MCF 10A (cell line): ENCODE data around the gene ABI1. TPM values are rescaled to one million over a fixed set of nuclear protein-coding genes. Genes with fewer than 3 reads are reported as not detected.

Source experiments
- BruUV-seq: library from RNA; stranded (reverse); fragments of 400-500 nt; replicated peaks from 2 replicates; lab custom pipeline; 2021; lab: Mats Ljungman, UMichigan
- CTCF ChIA-PET: fragments of 300-600 bp; sonication (Branson Sonifier 250); formaldehyde crosslinking; extraction: SDS; loops from one replicate; lab custom pipeline; 2021; ENCODE audit warnings: antibody characterized with exemption, inconsistent platforms; lab: Yijun Ruan, JAX
- POLR2A ChIA-PET: fragments of 300-600, 350-650 bp; sonication (Branson Sonifier 250); formaldehyde crosslinking; extraction: SDS; loops from one replicate; lab custom pipeline; 2020; ENCODE audit warnings: antibody characterized with exemption, inconsistent platforms; lab: Yijun Ruan, JAX
- DNase-seq: peaks from one replicate; pipeline ENCODE4 v3.0.0-alpha.2; 2018; ENCODE audit not compliant: unreplicated experiment
- H3K27ac Mint-ChIP-seq: one replicate; pipeline ENCODE4 v1.8.0; 2022; ENCODE audit warnings: mild to moderate bottlenecking, low read depth, mixed read lengths; ENCODE audit not compliant: unreplicated experiment
- H3K27me3 Mint-ChIP-seq: one replicate; pipeline ENCODE4 v1.8.0; 2022; ENCODE audit warnings: mixed read lengths; ENCODE audit not compliant: insufficient read depth, unreplicated experiment
- H3K36me3 Mint-ChIP-seq: one replicate; pipeline ENCODE4 v1.8.0; 2022; ENCODE audit warnings: mild to moderate bottlenecking, moderate library complexity, mixed read lengths; ENCODE audit not compliant: insufficient read depth, unreplicated experiment
- H3K4me1 Mint-ChIP-seq: one replicate; pipeline ENCODE4 v1.8.0; 2022; ENCODE audit warnings: mixed read lengths; ENCODE audit not compliant: insufficient read depth, unreplicated experiment
- H3K4me3 Mint-ChIP-seq: one replicate; pipeline ENCODE4 v1.8.0; 2022; ENCODE audit warnings: mild to moderate bottlenecking, moderate library complexity, mixed read lengths; ENCODE audit not compliant: unreplicated experiment
- H3K9me3 Mint-ChIP-seq: one replicate; pipeline ENCODE4 v1.8.0; 2022; ENCODE audit warnings: mixed read lengths; ENCODE audit not compliant: unreplicated experiment
- intact Hi-C: fragments of 100-400 bp; cut with micrococcal nuclease; formaldehyde crosslinking; loops from 2 replicates; pipeline ENCODE4 v1.14.1; 2022
- total RNA-seq: library from RNA; stranded (reverse); gene quantifications from 2 replicates; pipeline ENCODE4 v1.2.3, GENCODE V29; 2022
- TF ChIP-seq, protein P1 (sequence below): fragments of 200-600 bp; IDR thresholded peaks from one replicate; pipeline ENCODE4 v1.8.0; 2022; ENCODE audit warnings: antibody characterized with exemption, mild to moderate bottlenecking; ENCODE audit not compliant: unreplicated experiment

Gene ABI1
- total RNA-seq, 1 experiment from 2014 or later: 53.0 TPM

DNA sequence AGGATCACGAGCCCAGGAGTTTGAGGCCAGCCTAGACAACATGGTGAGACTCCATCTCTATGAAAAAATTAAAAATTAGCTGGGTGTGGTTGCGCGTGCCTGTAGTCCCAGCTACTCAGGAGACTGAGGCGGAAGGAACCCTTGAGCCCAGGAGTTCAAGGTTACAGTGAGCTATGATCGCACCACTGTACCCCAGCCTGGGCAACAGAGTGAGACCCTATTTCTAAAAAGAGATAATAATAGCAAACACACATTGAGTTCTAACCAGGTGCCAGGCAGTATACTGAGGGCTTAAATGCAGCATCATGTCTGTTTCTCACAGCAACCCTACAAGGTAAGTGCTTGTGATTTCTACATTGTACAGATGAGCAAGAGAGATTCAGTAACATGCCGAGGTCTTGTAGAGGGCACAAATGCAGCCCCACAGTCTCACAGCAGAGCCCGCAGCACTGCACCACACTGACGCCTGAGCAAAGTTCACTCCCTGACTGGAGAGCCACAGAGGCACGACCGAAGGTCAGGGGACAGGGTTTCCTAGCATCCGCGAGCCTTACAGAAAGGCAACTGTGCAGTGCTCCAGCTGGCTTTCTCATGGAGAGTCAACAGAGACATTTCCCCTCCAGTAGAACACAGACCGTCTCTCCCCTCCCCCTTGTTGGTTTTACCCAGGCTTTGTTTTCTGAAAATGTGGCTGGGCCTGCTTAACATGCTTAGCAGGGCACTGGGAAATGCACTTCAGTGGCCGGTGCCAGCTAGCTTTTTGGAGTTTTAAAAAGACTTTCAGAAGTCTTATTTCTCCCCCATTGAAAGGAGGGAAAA is 126.8 kb downstream of the ABI1 start:
- DNase-seq: no peak
- intact Hi-C loops: no loop called here
- no TSS peak for BruUV-seq
- no peak overlapping the region for H3K4me3 Mint-ChIP-seq
- H3K27me3 Mint-ChIP-seq: no peaks in the 10 kb centered on the region
- H3K4me1 Mint-ChIP-seq: no peaks in the 10 kb centered on the region
- no peak overlapping the region for H3K27ac Mint-ChIP-seq
- peaks cover 70% of the 10 kb centered on the region for H3K36me3 Mint-ChIP-seq
- TF ChIP-seq, protein P1, sequence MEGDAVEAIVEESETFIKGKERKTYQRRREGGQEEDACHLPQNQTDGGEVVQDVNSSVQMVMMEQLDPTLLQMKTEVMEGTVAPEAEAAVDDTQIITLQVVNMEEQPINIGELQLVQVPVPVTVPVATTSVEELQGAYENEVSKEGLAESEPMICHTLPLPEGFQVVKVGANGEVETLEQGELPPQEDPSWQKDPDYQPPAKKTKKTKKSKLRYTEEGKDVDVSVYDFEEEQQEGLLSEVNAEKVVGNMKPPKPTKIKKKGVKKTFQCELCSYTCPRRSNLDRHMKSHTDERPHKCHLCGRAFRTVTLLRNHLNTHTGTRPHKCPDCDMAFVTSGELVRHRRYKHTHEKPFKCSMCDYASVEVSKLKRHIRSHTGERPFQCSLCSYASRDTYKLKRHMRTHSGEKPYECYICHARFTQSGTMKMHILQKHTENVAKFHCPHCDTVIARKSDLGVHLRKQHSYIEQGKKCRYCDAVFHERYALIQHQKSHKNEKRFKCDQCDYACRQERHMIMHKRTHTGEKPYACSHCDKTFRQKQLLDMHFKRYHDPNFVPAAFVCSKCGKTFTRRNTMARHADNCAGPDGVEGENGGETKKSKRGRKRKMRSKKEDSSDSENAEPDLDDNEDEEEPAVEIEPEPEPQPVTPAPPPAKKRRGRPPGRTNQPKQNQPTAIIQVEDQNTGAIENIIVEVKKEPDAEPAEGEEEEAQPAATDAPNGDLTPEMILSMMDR: no peak
- ChIA-PET CTCF (interaction anchor here (1.7 to 3.0 kb wide), 2 partner anchors 8 to 148 kb away, joined by 7 to 14 read pairs; no protein-coding TSS in a partner anchor), POLR2A (no interaction called here)
- H3K9me3 Mint-ChIP-seq: no peaks in the 10 kb centered on the region

DNA sequence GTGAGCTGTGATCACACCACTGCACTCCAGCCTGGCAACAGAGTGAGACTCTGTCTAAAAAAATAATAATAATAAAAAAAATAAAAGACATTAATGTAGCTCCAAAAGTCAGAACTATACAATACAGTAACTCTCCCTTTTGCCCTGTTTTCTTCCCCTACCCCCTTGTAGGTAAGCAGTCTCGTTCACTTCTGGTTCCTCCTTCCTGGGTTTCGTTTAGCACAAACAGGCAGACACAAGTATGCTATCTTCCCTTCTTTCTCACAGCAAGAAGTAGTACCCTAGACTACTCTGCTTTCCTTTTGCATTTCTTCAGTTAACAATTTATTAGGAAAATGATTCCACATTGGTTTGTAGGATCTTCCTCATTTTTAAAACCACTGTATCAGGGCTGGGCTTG is 130.2 kb downstream of the ABI1 start:
- H3K4me3 Mint-ChIP-seq: no peak overlapping the region
- peaks cover 62% of the 10 kb centered on the region for H3K36me3 Mint-ChIP-seq
- no TSS peak for BruUV-seq
- intact Hi-C loops: no loop called here
- TF ChIP-seq, protein P1: no peak
- H3K27me3 Mint-ChIP-seq: no peaks in the 10 kb centered on the region
- DNase-seq: no peak
- H3K4me1 Mint-ChIP-seq: no peaks in the 10 kb centered on the region
- ChIA-PET CTCF (interaction anchor here (9.0 kb wide), 1 partner anchor 150 kb away, joined by 144 read pairs; no protein-coding TSS in a partner anchor), POLR2A (no interaction called here)
- no peak overlapping the region for H3K27ac Mint-ChIP-seq
- H3K9me3 Mint-ChIP-seq: no peaks in the 10 kb centered on the region

DNA sequence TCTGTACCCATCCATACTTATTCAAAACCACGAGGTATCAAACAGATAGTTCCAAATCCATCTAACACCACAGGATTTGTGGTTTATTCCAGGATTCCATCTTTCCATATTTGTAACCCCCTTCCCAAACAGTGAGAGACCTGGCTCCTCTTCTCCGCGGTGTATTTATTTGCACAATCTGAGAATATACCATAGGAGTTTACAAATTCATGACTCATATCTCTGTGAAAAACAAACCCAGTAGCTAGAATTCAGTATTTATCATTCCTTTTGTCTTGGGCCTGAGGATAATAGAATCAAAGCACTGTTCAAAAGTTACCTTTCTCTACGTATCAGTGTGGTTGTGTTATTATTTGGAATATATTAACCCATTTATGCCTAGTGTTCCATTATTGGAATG is 131.4 kb downstream of the ABI1 start:
- CTCF ChIA-PET: interaction anchor here (0.7 to 9.0 kb wide), 2 partner anchors 151 to 1303 kb away, joined by 4 to 144 read pairs; no protein-coding TSS in a partner anchor
- POLR2A ChIA-PET: no interaction called here
- no peak overlapping the region for H3K4me3 Mint-ChIP-seq
- intact Hi-C loops: no loop called here
- BruUV-seq: no TSS peak
- DNase-seq: no peak
- no peaks in the 10 kb centered on the region for H3K27me3 Mint-ChIP-seq
- no peaks in the 10 kb centered on the region for H3K4me1 Mint-ChIP-seq
- no peaks in the 10 kb centered on the region for H3K9me3 Mint-ChIP-seq
- peaks cover 62% of the 10 kb centered on the region for H3K36me3 Mint-ChIP-seq
- TF ChIP-seq, protein P1: no peak
- H3K27ac Mint-ChIP-seq: no peak overlapping the region

DNA sequence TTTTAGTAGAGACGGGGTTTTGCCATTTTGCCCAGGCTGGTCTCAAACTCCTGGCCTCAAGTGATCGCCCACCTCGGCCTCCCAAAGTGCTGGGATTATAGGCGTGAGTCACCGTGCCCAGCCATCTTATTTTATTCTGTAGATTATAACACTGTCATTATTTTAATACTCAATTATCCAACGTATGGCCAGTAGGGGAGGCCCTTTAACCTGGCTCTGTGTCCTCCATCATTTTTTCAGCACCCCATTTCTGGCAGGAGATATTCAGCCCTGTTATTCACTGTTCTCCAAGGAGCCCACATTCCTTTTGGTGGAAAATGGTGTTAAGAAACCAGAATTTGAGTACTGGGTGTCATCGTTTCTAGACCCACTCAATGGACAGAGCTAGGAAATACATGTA is 131.8 kb downstream of the ABI1 start:
- intact Hi-C loops: no loop called here
- H3K36me3 Mint-ChIP-seq: peaks cover 64% of the 10 kb centered on the region
- CTCF ChIA-PET: interaction anchor here (0.7 to 9.0 kb wide), 3 partner anchors 116 to 1304 kb away, joined by 4 to 144 read pairs (median 5); no protein-coding TSS in a partner anchor

More for the DNA sequence above, 131.8 kb downstream of the ABI1 start:
- no peaks in the 10 kb centered on the region for H3K4me1 Mint-ChIP-seq
- no TSS peak for BruUV-seq
- TF ChIP-seq, protein P1: no peak
- H3K9me3 Mint-ChIP-seq: no peaks in the 10 kb centered on the region
- DNase-seq: no peak
- no peaks in the 10 kb centered on the region for H3K27me3 Mint-ChIP-seq
- H3K4me3 Mint-ChIP-seq: no peak overlapping the region
- POLR2A ChIA-PET: no interaction called here
- H3K27ac Mint-ChIP-seq: no peak overlapping the region
